Measurements from ENCODE around the gene CEP131.

Gene CEP131

DNA sequence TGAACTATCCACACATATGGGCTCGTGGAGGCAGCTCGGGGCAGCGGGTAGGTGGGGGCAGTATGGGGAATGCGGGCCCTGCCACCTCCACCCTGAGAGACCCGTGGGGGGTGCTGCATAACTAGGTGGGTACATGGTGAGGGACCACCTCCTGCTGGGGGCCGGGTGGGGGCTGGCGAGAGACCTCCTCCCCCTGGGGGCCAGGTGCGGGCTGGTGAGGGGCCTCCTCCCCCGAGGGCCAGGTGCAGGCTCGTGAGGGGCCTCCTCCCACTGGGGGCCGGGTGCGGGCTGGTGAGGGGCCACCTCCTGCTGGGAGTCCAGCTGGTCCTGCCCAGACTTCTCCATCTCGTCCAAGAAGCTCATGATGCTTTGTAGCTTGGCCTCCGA, 25.4 kb downstream of the CEP131 start:
- FAIRE-seq = no peak

GRCh38 chr17:81196505-81197408, 26.0 kb downstream of the CEP131 start:
- FAIRE-seq = no peak

DNA sequence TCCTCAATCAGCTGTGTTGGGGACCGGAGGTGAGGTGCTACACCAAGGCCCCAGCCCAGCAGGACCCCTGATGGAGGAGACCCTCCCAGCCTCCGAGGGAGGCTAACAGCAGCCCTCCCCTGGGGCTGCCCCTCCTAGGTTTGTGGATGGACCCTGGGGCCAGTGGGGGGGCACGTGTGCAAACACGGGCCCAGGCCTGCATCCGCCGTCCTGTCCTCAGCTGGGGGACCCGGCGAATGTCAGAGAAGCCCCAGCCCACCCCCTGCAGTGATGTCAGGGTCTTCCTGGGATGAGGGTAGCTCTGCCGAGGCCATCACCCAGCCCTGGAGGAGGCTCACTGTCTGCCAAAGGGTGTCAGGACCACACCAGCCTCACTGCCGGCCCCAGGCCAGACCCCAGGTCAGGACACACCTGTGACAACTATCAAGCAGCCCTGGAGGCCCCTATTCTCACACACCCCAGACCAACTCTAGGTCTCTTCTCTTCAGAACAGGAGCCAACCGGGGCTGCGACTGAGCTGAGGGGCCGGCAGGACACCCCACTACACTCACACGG, 26.7 kb downstream of the CEP131 start:
- no peak for FAIRE-seq

DNA sequence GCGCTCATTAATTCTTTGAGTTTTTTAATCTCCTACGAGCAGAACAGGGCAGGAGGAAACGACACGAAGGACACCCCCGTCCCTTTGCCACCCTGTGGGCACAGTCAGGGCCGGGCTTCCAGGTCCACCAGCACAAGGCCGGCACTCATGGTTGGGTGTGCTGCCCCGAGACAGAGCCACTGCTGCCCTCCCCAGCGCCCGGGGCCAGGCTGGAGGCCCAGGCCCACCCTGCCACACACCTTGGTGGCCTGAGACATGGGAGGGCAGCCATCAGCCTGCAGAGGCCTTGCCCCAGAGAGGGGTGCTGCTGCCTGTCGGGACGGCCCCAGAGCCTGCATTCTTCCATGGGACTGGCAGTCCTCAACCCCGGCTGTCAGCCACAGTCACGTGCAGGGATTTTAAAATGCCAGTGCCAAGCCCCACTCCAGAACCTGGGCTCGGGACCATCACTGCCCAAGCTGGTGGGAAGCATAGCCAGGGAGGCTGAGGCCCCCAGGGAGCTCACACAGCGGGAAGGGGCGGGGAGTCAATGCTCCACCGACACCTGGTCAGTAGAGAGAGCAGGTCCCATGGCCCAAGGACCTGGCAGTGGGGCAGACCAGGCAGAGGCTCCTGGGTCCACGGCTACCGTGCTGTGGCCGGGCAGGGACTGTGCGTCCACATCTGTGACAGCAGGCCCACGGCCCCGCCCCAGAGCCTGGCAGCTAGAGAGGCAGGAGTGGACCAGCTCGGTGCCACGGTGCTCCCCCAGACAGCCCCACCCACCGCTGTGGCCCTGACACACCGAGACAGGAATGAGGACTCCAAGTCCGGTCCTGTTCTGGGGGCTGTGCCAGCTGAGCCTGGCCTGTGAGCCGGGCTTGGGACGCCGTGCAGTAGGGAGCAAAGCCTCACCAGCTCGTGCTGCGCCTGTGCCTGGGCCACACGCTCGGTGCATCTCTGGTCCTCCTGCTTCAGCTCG, 27.5 kb downstream of the CEP131 start:
- no peak for FAIRE-seq

DNA sequence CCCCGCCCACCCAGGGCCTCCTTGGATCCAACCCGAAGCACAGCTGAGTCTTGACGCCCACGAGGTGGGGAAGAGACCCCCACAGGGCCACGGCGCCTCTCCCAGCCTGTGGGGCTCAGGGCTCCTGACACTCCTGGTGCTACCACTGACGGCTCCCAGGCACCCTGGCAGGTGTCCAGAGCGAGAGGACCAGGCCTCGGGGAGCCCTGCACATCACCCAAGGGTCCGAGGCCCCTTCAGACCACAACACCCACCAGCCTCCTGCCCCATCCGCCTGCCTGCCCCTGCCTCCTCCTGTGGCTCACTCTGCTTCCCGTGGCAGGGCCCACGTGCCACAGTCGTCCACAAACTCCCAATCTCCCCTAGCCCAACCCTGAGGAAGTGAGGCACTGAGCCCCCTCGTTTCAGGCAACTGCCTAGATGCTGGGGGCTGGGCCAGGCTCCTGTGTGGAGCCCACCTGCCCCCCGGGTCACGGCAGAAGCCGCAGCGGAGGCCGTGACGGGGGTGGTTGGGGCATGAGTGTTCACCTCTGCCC, 28.5 kb downstream of the CEP131 start:
- no peak for FAIRE-seq

GRCh38 chr17:81193470-81194224, 29.1 kb downstream of the CEP131 start:
- no peak for FAIRE-seq

DNA sequence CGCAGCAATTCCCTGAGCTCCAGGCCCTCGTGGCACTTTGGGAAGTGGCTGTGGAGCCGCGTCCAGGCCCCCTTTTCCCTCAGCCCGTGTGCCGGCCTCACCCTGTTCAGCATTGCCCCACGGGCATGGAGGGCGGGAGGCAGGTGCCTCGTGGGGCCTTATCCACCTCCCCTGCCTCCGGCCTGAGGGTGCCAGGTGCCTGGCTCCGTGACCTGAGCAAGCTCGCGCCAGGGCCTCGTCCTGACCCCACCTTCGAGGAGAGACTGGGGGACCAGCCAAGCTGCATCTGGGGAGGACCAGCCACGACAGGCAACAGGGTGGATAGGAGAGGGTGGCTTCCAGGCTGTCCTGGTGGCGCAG, 29.7 kb downstream of the CEP131 start:
- no peak for FAIRE-seq

- FAIRE-seq = no peak
These were observed 30.2 kb downstream of the CEP131 start for GRCh38 chr17:81192386-81193050.

GRCh38 chr17:81191646-81192045, 31.1 kb downstream of the CEP131 start:
- FAIRE-seq = no peak

- FAIRE-seq = no peak
These were observed 31.6 kb downstream of the CEP131 start for GRCh38 chr17:81191116-81191515.

DNA sequence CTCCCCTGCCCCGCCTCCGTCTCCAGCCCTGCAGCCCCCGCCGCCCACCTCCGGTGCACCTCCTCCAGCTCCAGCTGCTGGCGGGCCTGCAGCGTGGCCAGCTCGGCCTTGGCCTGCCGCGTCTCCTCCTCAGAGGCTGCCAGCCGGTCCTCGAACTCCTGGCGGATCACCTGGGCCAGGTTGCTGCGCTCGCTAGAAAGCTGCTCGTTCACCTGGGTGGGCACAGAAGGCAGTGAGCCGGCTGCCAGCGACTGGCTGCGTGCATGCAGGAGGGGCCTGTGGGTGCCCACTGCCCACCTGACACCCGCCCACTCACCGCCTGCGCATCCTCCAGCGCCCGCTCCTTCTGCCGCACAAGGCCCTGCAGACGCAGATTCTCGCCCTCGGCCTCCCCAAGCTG, 32.2 kb downstream of the CEP131 start:
- FAIRE-seq = no peak

DNA sequence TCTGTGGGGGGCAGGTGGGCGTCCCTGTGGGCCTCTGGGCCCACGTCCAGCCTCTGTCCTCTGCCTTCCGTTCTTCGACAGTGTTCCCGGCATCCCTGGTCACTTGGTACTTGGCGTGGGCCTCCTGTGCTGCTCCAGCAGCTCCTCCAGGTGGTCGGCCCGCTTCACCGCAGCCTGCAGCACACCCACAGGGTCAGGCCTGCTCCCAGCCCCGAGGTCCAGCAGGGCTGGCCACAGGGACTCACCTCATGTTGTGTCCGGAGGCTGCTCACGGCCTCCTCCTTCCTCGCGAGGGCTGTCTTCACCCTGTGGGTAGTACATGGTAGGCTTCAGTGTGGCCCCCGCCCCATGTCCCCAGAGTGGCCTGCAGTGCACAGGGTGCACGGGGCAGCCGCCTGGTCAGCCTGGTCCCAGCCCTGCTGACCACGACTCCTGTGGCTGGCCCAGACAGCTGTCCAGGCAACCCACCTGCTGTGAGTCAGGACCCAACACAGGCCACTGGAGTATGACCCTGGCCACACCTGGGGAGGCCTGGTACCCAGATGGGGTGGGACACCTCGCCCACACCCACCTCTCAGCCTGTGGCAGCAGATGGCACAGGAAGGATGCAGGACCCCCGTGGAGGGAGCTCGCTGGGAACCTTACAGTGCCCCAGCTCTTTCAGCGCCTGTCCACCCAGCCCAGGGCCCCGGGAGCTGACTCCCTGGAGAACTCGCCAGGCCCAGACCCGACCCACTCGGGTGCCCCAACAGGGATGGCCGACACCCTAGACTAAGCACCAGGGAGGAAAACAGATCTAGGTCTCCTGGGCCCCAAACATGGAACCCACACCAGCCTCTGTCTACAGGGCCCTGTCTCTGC, 32.9 kb downstream of the CEP131 start:
- FAIRE-seq = no peak

DNA sequence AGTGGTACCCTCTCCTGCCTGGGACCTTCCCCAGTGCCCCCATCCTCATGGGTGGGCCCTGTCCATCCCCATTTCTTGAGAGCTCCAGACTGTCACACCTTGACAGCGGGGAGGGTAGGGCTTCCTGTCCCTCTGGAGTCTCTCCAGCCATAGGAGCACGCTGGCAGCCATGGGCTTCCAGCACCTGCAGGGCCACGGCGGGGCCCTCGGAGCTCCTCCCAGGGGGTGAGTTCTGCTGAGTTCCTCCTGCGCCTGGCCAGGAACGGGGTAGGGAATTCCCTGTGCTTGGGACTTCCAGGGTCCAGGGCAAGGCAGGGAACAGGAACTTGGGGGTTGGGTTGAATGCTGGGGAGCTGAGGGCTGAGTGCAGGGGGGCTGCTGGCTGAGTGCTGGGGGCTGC, 33.7 kb downstream of the CEP131 start:
- no peak for FAIRE-seq

DNA sequence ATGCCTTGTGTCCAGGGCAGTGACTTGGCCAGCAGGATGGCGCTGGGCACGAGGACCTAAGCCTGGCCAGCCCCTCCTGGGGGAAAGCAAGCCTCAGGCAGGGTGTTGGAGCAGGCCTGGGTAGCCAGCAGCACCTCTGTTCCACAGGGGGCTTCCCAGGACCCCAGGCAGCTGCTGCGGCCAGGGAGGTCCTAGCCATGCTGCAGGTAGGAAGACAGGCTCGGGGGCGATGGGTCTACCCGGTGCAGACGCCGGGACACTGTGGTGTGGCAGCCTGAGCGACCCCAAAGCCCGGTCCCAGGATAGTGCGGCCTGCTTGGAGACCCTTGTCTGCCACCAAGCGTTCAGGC, 34.3 kb downstream of the CEP131 start:
- no peak for FAIRE-seq

GRCh38 chr17:81187586-81188490, 34.9 kb downstream of the CEP131 start:
- FAIRE-seq = no peak

DNA sequence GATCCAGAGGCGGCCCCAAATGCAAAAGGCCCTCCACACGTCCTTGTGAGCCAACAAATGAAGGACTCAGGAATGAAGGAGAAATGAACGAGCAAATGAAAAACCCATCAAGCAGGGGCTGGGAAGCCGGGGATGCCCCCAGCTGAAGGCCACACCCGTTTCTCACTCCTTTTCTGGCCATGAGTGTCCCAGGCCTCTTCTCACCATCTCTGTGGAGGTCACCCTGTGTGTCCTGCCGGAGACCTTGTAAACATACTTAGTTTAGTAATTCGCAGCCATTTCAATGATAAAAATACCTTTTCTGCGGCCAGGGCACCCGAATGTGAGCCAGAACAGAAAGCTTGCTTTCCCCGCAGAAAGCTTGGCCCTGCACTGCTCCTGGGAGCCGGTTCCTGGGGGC, 35.6 kb downstream of the CEP131 start:
- FAIRE-seq = no peak

- FAIRE-seq = no peak
These were observed 36.6 kb downstream of the CEP131 start for GRCh38 chr17:81186203-81186602.

- FAIRE-seq = no peak
These were observed 38.2 kb downstream of the CEP131 start for GRCh38 chr17:81184555-81184954.

DNA sequence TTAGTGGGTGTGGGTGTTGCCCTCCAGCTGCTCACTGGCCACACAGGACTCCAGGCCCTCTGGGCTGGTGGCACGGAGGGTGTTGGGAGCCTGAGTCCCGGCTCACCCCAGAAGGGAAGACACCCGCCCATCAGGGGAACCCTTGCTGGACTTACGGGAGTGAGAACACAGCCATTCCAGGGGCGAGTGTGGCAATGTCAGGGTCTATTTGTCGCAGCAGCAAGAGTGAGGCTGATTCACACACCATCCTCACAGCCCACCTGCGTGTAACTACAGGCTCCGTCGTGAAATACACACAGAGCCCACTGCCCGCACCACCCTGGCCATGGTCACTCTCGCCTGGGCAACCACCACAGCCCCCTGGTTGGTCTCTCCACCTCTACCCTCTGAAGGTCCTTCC, 39.0 kb downstream of the CEP131 start:
- no peak for FAIRE-seq

- FAIRE-seq = no peak
These were observed 39.4 kb downstream of the CEP131 start for GRCh38 chr17:81183316-81183715.

Data from G401.6 (cell line).